ENCODE data around the gene BCL2L11.
A peak's percentile ranks its signal among the peaks of the same experiment; 100 is the strongest.

The BCL2L11 gene

GRCh38 chr2:111143107-111143842, 22.6 kb downstream of the BCL2L11 start:
- DNase-seq (ENCODE audit: low read depth): no peak

GRCh38 chr2:111143843-111144198, 23.1 kb downstream of the BCL2L11 start:
- DNase-seq (ENCODE audit: low read depth): no peak

GRCh38 chr2:111145103-111145760, 24.5 kb downstream of the BCL2L11 start:
- no peak for DNase-seq (ENCODE audit: low read depth)

- DNase-seq (ENCODE audit: low read depth): no peak
These were observed 25.2 kb downstream of the BCL2L11 start for GRCh38 chr2:111145951-111146350.

- no peak for DNase-seq (ENCODE audit: low read depth)
These were observed 27.6 kb downstream of the BCL2L11 start for GRCh38 chr2:111148225-111148873.

- DNase-seq (ENCODE audit: low read depth): peak; percentile 35
These were observed 28.2 kb downstream of the BCL2L11 start for GRCh38 chr2:111148925-111149324.

- DNase-seq (ENCODE audit: low read depth): no peak
These were observed 29.3 kb downstream of the BCL2L11 start for GRCh38 chr2:111149882-111150455.

- DNase-seq (ENCODE audit: low read depth): no peak
These were observed 34.0 kb downstream of the BCL2L11 start for GRCh38 chr2:111154758-111155157.

- peak; percentile 35 for DNase-seq (ENCODE audit: low read depth)
These were observed 34.9 kb downstream of the BCL2L11 start for GRCh38 chr2:111155610-111156009.

- no peak for DNase-seq (ENCODE audit: low read depth)
These were observed 35.8 kb downstream of the BCL2L11 start for GRCh38 chr2:111156529-111156928.

GRCh38 chr2:111157071-111157661, 36.5 kb downstream of the BCL2L11 start:
- no peak for DNase-seq (ENCODE audit: low read depth)

GRCh38 chr2:111157798-111158197, 37.1 kb downstream of the BCL2L11 start:
- no peak for DNase-seq (ENCODE audit: low read depth)

- DNase-seq (ENCODE audit: low read depth): no peak
These were observed 38.9 kb downstream of the BCL2L11 start for GRCh38 chr2:111159641-111160040.

GRCh38 chr2:111160758-111161157, 40.0 kb downstream of the BCL2L11 start:
- peak; percentile 95 for DNase-seq (ENCODE audit: low read depth)

- DNase-seq (ENCODE audit: low read depth): no peak
These were observed 41.3 kb downstream of the BCL2L11 start for GRCh38 chr2:111161971-111162370.

GRCh38 chr2:111162718-111163331, 42.1 kb downstream of the BCL2L11 start:
- peak; percentile 47 for DNase-seq (ENCODE audit: low read depth)

GRCh38 chr2:111164078-111164477, 43.4 kb downstream of the BCL2L11 start:
- no peak for DNase-seq (ENCODE audit: low read depth)

- DNase-seq (ENCODE audit: low read depth): no peak
These were observed 44.4 kb downstream of the BCL2L11 start for GRCh38 chr2:111165084-111165483.

- DNase-seq (ENCODE audit: low read depth): no peak
These were observed 45.4 kb downstream of the BCL2L11 start for GRCh38 chr2:111166115-111166514.

- no peak for DNase-seq (ENCODE audit: low read depth)
These were observed 46.6 kb downstream of the BCL2L11 start for GRCh38 chr2:111167076-111167862.

GRCh38 chr2:111167863-111168162, 47.1 kb downstream of the BCL2L11 start:
- no peak for DNase-seq (ENCODE audit: low read depth)

All from iris pigment epithelial cell (primary cell).